ENCODE data around the gene LMAN2L.

The LMAN2L gene

GRCh38 chr2:96739633-96740428, at the start of gene LMAN2L:
Gene LMAN2L, minus strand, starts transcription at chr2:96740064. Its CDS starts 24 bp downstream, at chr2:96740040.
- peak; percentile 98 for FAIRE-seq

GRCh38 chr2:96789245-96789617, 49.4 kb upstream of the LMAN2L start:
- FAIRE-seq, result no peak

GRCh38 chr2:96788442-96789244, 48.8 kb upstream of the LMAN2L start:
- FAIRE-seq, result no peak

GRCh38 chr2:96787411-96787810, 47.5 kb upstream of the LMAN2L start:
- FAIRE-seq, result no peak

- no peak for FAIRE-seq
Measured at GRCh38 chr2:96783388-96783787, 43.5 kb upstream of the LMAN2L start.

- no peak for FAIRE-seq
Measured at GRCh38 chr2:96775160-96775559, 35.3 kb upstream of the LMAN2L start.

GRCh38 chr2:96773922-96774321, 34.1 kb upstream of the LMAN2L start:
- FAIRE-seq, result no peak

GRCh38 chr2:96772903-96773671, 33.2 kb upstream of the LMAN2L start:
- no peak for FAIRE-seq

GRCh38 chr2:96771796-96772618, 32.1 kb upstream of the LMAN2L start:
- FAIRE-seq, result no peak

GRCh38 chr2:96770442-96771202, 30.8 kb upstream of the LMAN2L start:
- FAIRE-seq, result no peak

- no peak for FAIRE-seq
Measured at GRCh38 chr2:96769814-96770213, 29.9 kb upstream of the LMAN2L start.

GRCh38 chr2:96768083-96768561, 28.3 kb upstream of the LMAN2L start:
- no peak for FAIRE-seq

- FAIRE-seq, result no peak
Measured at GRCh38 chr2:96767135-96767871, 27.4 kb upstream of the LMAN2L start.

- no peak for FAIRE-seq
Measured at GRCh38 chr2:96764253-96764637, 24.4 kb upstream of the LMAN2L start.

- no peak for FAIRE-seq
Measured at GRCh38 chr2:96763511-96764252, 23.8 kb upstream of the LMAN2L start.

GRCh38 chr2:96762529-96763311, 22.9 kb upstream of the LMAN2L start:
- FAIRE-seq, result no peak

GRCh38 chr2:96760986-96761832, 21.3 kb upstream of the LMAN2L start:
- no peak for FAIRE-seq

Data from TTC549 (cell line).